Chondrocyte (in vitro differentiated cells): ENCODE data around the gene ISCU. TPM values are rescaled to one million over a fixed set of nuclear protein-coding genes. Genes with fewer than 3 reads are reported as not detected.
A peak's percentile ranks its signal among the peaks of the same experiment; 100 is the strongest.

Experiments
- DNase-seq: peaks from one replicate; pipeline ENCODE4 v3.0.0; 2021; ENCODE audit warnings: mixed read lengths, low spot score
- H3K27ac Mint-ChIP-seq: one replicate; pipeline ENCODE4 v1.8.0; 2021; ENCODE audit warnings: mild to moderate bottlenecking, moderate library complexity, mixed read lengths; ENCODE audit not compliant: unreplicated experiment
- H3K27me3 Mint-ChIP-seq: 2 replicates; pipeline ENCODE4 v1.8.0; 2021; ENCODE audit warnings: low read depth, mixed read lengths
- H3K36me3 Mint-ChIP-seq: 2 replicates; pipeline ENCODE4 v1.8.0; 2021; ENCODE audit warnings: low read depth, mixed read lengths
- H3K4me1 Mint-ChIP-seq: 2 replicates; pipeline ENCODE4 v1.8.0; 2021; ENCODE audit warnings: low read depth, mild to moderate bottlenecking, mixed read lengths
- H3K4me3 Mint-ChIP-seq: one replicate; pipeline ENCODE4 v1.8.0; 2021; ENCODE audit warnings: mild to moderate bottlenecking, moderate library complexity, mixed read lengths; ENCODE audit not compliant: unreplicated experiment
- H3K9me3 Mint-ChIP-seq: 2 replicates; pipeline ENCODE4 v1.8.0; 2021; ENCODE audit warnings: low read depth, mixed read lengths
- CTCF ChIP-seq: fragments of 200-600 bp; sonication (generic); IDR thresholded peaks from 2 replicates; pipeline ENCODE4 v1.5.0; 2021; ENCODE audit warnings: antibody characterized with exemption, mild to moderate bottlenecking, moderate library complexity
- total RNA-seq: library from RNA; stranded (reverse); gene quantifications from 3 replicates; pipeline ENCODE4 v1.2.1, GENCODE V29; 2021

ISCU gene
- total RNA-seq, 1 donor from 2014 or later, result 84.8 TPM

- no peaks in the 10 kb centered on the region for H3K9me3 Mint-ChIP-seq
Measured at GRCh38 chr12:108595711-108596647, 33.6 kb downstream of the ISCU start.

GRCh38 chr12:108596854-108597558 lies 34.6 kb downstream of the ISCU start:
- H3K4me1 Mint-ChIP-seq, result peaks cover 16% of the 10 kb centered on the region
- H3K9me3 Mint-ChIP-seq, result no peaks in the 10 kb centered on the region
- TF ChIP-seq CTCF, result no peak
- H3K4me3 Mint-ChIP-seq, result no peak overlapping the region
- H3K27ac Mint-ChIP-seq, result no peak overlapping the region
- H3K27me3 Mint-ChIP-seq, result no peaks in the 10 kb centered on the region
- no peaks in the 10 kb centered on the region for H3K36me3 Mint-ChIP-seq
- no peak for DNase-seq

More at GRCh38 chr12:108595711-108596647, 33.6 kb downstream of the ISCU start:
- DNase-seq, result no peak
- H3K4me3 Mint-ChIP-seq, result no peak overlapping the region
- no peak for TF ChIP-seq CTCF
- no peaks in the 10 kb centered on the region for H3K36me3 Mint-ChIP-seq
- H3K27me3 Mint-ChIP-seq, result no peaks in the 10 kb centered on the region
- peaks cover 16% of the 10 kb centered on the region for H3K4me1 Mint-ChIP-seq
- H3K27ac Mint-ChIP-seq, result no peak overlapping the region

- TF ChIP-seq CTCF, result no peak
- DNase-seq, result no peak
- no peaks in the 10 kb centered on the region for H3K9me3 Mint-ChIP-seq
Measured at GRCh38 chr12:108597559-108598471, 35.4 kb downstream of the ISCU start, which contains the start of gene TMEM119. TSS of gene TMEM119 (minus strand) at chr12:108598084. CDS start at chr12:108592383, 5,701 bp downstream.

GRCh38 chr12:108598553-108599250 lies 36.3 kb downstream of the ISCU start:
- H3K27ac Mint-ChIP-seq, result no peak overlapping the region
- no peaks in the 10 kb centered on the region for H3K9me3 Mint-ChIP-seq
- no peaks in the 10 kb centered on the region for H3K36me3 Mint-ChIP-seq
- no peak for DNase-seq
- no peak for TF ChIP-seq CTCF
- peaks cover 16% of the 10 kb centered on the region for H3K4me1 Mint-ChIP-seq
- H3K4me3 Mint-ChIP-seq, result no peak overlapping the region
- H3K27me3 Mint-ChIP-seq, result no peaks in the 10 kb centered on the region

More at GRCh38 chr12:108597559-108598471, 35.4 kb downstream of the ISCU start, which contains the start of gene TMEM119:
- Mint-ChIP-seq H3K36me3 (no peaks in the 10 kb centered on the region), H3K4me3 (no peak within 1 kb of the TSS), H3K27ac (peak within 1 kb of the TSS; percentile 29), H3K27me3 (no peaks in the 10 kb centered on the region), H3K4me1 (peaks cover 16% of the 10 kb centered on the region)
